Measurements from ENCODE around the gene LIM2.
A peak's percentile ranks its signal among the peaks of the same experiment; 100 is the strongest.

Gene LIM2

DNA sequence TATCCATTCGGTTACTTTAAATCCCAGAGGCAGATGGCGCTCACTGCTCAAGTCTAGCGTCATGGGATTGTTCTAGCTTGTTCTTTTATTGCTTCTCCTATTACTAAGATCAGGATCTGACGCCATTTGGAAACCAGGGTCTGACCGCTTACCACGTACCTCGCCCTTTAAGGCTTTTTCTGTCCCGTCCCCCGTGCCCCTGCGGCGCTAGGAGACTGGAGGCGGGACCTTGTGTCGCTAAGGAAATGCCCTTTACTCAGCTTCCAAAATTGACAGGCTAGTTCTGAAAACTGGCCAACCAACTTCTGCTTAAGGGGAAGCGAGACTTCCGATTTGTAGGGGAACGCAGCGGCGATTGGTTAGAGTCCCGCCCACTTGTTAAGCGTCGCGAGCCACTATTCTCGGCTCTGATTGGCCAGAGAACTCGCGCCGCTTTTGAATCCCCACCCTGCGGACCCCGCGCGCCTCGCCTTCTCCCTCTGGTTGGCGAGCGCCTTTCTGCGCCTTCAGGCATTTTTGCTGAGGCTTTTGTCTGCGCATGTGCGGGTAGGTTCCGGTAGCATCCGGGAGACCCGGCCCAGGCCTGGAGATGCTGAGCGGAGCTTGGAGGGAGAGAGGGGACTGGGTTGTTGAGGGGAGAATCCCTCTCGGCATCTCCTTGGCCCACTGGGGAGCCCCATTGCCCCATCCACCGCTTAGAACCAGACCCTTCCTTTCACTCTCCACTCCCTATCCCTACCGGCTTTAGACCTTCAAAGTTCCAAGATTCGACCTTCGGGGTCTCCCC is 6.5 kb upstream of the LIM2 start:
- DNase-seq = peak; percentile 77

DNA sequence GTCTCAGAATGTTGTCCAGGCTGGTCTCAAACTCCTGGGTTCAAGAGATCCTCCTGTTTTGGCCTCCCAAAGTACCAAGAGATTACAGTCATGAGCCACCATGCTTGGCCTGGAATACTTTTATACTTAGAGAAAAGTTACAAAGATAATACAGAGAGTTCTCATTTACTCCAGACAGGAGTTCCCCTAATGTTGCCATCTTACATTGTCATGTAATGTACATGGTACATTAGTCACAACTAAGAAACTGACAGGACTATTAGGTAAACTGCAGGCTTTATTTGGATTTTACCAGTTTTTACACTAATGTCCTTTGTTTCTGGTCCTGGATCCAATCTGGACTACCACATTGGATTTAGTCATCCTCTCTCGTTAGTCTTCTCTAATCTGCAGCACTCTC is 4.9 kb upstream of the LIM2 start:
- no peak for DNase-seq

DNA sequence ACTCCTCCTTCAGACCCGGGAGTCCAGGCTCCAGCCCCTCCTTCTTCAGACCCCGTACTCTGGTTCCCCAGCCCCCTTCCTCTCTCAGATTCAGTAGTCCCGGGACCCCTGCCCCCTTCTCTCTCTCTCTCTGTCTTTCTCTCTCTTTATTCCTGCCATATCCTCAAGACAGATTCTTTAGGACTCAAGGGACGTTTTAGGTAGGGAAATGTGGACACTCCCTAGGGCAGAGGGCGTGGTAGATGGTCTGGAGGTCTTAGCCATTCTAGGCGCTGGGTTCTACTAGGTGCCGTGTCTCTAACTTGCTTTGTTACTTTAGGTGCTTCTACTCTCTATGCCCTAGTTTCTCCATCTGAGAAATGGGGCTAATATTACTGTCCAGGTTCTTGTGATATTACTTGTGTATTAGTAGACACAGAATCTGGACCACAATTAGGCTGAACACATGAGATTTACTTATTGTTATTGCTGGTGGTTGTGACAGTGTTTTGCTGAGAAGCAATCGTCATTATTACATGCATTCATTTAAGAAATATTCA is 3.4 kb upstream of the LIM2 start:
- DNase-seq = no peak

DNA sequence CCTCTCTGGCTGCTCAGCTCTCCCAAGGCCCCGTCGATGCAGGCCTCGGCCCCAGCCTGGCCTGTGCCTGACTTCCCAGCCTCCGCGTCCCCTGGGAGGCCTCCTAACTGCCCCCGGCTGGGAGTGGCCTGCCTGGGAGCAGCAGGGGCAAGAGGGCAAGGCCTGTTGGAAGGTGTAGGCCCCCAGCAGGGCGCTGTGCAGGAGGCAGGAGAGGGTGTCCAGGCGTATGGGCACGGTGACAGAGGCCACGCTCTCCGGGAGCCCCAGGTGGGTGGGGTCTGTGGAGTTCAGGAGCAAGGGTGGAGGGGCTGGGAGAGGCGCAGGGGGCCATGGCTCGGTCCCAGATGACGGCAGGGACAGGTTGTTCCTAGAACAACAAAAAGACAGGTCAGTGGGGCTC is 1.4 kb upstream of the LIM2 start:
- no peak for DNase-seq

- DNase-seq = no peak
These were observed 773 bp downstream of the LIM2 start for GRCh38 chr19:51386882-51387520.

- DNase-seq = no peak
These were observed 5.8 kb downstream of the LIM2 start for GRCh38 chr19:51382004-51382403.

- no peak for DNase-seq
These were observed 7.4 kb downstream of the LIM2 start for GRCh38 chr19:51380379-51380778.

GRCh38 chr19:51377422-51377821 is 10.4 kb downstream of the LIM2 start:
- no peak for DNase-seq

- DNase-seq = no peak
These were observed 12.1 kb downstream of the LIM2 start for GRCh38 chr19:51375504-51376221.

GRCh38 chr19:51372649-51373504 is 14.9 kb downstream of the LIM2 start, which contains the start of gene NKG7:
NKG7 (minus strand) TSS chr19:51372654; CDS start chr19:51372535, 119 bp downstream.
- peak; percentile 32 for DNase-seq

GRCh38 chr19:51372021-51372648 is 15.6 kb downstream of the LIM2 start:
- DNase-seq = no peak

GRCh38 chr19:51371186-51371690 is 16.5 kb downstream of the LIM2 start:
- no peak for DNase-seq

DNA sequence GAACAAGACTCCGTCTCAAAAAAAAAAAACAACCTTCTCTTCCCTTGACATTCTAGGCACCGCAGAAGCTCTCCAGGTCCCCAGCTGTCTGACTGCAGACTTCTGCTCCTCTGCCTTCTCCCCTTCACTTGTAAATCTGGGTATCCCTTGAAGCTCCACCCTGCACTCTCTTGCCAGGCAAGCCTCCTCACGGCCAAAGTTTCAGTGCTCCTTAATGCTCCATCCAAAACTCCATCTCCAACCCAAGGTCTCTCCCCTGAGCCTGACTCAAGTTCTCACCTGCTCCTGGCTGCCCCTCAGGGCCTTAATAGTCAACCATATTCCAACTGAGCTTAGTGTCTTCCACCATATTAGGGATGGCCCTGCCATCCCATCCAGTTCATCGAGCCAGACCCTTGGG is 17.5 kb downstream of the LIM2 start:
- DNase-seq = no peak

GRCh38 chr19:51368366-51369282 is 19.1 kb downstream of the LIM2 start, which contains the start of gene CLDND2:
CLDND2 (minus strand) TSS chr19:51369003; CDS start chr19:51368577, 426 bp downstream.
- DNase-seq = no peak

DNA sequence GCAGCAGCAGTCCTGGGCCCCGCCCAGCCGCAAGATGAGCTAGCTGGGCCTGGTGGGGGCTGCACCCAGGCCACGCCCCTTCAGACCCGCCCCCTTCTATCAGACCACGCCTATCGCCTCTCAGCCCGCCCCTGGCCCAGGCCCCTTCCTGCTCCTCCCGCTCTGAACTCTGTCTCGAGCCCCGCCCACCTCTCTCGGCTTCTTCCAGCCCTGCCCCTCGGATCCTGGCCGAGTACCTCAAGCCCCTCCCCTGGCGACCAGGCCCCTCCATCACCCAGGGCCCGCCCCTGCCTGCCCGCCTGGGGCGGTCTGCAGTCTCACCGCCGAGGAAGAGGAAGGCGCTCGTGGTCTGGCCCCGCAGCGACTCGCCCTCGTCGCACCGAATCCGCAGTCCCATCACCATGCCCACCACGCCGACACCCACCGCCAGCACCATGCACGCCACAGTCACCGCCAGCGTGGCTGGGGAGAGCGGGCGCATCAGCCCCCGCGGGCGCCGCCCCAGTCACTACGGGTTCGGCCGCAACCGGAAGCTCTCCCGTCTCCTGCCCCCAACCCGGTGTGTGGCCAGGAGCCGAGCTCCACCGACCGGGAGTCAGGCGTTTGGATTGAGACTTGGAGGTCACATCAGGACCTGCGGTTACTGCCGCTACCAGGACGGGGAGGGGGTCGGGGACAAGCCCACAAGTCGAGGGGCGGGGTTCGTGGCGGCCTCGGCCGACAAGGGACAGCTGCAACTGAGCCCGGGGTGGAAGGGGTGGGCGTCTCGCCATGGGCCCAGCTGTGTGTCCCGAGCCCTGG is 20.0 kb downstream of the LIM2 start:
- DNase-seq = peak; percentile 88

GRCh38 chr19:51367255-51367564 is 20.6 kb downstream of the LIM2 start:
- DNase-seq = no peak

DNA sequence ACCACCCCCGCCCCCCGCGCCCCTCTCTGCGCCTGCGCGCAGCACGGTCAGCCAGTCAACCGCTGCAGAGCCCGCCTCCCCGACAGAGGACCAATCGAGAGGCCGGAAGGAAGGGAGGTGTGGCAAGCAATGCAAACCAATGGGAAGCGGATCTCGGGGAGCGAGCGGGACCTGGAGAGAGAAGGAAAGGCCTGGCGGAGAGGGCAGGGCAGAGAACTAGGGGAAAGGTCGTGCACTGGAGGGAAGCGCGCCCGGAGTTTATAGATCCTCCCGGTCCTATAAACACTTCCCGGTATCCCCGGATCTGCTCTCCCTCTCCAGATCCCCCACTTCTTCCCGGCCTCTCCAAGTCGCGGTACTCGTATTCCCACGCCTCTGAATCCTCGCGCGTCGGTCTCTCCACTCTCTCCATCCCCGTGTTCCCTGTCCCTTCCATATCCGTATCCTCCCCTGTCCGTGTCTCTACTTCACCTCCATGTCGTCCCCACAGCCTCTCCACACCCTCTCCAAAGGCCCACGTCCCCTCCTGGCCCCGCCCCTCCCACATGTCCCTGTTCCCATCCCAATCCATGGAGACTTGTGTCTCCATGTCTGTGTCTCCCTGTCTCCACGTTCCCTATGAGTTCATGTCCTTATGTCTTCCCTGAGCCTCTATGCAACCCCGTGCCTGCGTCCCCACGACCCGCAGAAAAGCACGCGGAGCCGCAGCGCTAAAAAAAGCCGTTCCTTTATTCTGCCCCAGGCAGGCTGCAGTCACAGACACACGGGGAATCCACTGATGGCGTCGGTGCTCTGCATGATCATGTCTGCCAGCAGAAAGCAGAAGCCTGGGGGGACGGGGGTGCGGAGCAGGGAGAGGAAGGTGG is 21.2 kb downstream of the LIM2 start:
- DNase-seq = peak; percentile 90

DNA sequence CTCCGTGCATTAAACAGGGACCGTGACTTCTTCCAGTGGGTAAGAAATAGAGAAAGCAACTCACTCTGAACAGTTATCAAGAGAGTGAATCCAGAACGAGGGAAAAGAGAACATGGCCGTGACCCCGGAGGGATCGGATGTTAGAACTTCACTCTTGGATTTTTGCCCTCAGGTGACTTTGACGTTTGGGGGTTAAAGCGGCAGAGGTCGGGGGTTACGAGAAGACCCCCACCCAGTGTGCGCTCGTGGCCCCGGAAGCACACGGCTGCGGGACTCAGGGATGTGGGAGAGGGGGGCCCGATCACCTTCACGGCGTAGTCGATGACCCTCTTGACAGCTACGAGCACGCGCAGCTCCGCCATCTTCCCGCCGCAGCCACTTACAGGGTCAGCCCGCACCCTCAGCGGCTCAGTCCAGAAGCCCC is 21.8 kb downstream of the LIM2 start, which contains the start of gene ETFB:
TSS of gene ETFB (minus strand) at position 424 of the 424 bp plus-strand sequence. CDS start at position 362, 62 bp downstream.
- DNase-seq = no peak

Data from effector CD4-positive, alpha-beta T cell (primary cell).